BJ (cell line): ENCODE measurements around the gene HS6ST3. TPM values are rescaled to one million over a fixed set of nuclear protein-coding genes. Genes with fewer than 3 reads are reported as not detected.
"Not testable (repeated sequence)": the region's sequence is repeated elsewhere in the genome, so short reads cannot be mapped to it uniquely, and the experiment has no call there.

Source experiments
- CTCF ChIA-PET: fragments of 350-600 bp; formaldehyde crosslinking; extraction: SDS; loops from one replicate; lab custom pipeline; 2021; ENCODE audit warnings: antibody characterized with exemption, inconsistent platforms; lab: Yijun Ruan, JAX
- POLR2A ChIA-PET: fragments of 300-600 bp; sonication (Branson Sonifier 250); formaldehyde crosslinking; extraction: SDS; loops from one replicate; lab custom pipeline; 2021; ENCODE audit warnings: antibody characterized with exemption; lab: Charles Lee
- DNase-seq: peaks from one replicate; pipeline ENCODE4 v3.0.0-alpha.2; 2011; ENCODE audit warnings: low read depth
- H3K27me3 ChIP-seq: 2 replicates; pipeline ENCODE4 v1.6.0; 2011; ENCODE audit warnings: low read length; ENCODE audit not compliant: control insufficient read depth, insufficient read depth
- H3K36me3 ChIP-seq: 2 replicates; pipeline ENCODE4 v1.5.1; 2011; ENCODE audit warnings: low read length; ENCODE audit not compliant: control insufficient read depth, insufficient read depth
- H3K4me3 ChIP-seq: 2 replicates; pipeline ENCODE4 v1.5.1; 2011; ENCODE audit warnings: low read depth, mild to moderate bottlenecking, control low read depth, low read length
- polyA plus RNA-seq: library from polyadenylated mRNA; depleted of rRNA; stranded (reverse); fragments of >200 nt; gene quantifications from 2 replicates; pipeline ENCODE4 v1.2.3, GENCODE V29; 2011
- TF ChIP-seq, protein P1 (sequence below): IDR thresholded peaks from 2 replicates; pipeline ENCODE4 v1.5.1; 2011; ENCODE audit warnings: low read depth, mild to moderate bottlenecking, control low read depth, inconsistent platforms, low read length, moderate library complexity; ENCODE audit not compliant: insufficient read depth

The HS6ST3 gene
- polyA plus RNA-seq, 1 experiment = not detected

DNA sequence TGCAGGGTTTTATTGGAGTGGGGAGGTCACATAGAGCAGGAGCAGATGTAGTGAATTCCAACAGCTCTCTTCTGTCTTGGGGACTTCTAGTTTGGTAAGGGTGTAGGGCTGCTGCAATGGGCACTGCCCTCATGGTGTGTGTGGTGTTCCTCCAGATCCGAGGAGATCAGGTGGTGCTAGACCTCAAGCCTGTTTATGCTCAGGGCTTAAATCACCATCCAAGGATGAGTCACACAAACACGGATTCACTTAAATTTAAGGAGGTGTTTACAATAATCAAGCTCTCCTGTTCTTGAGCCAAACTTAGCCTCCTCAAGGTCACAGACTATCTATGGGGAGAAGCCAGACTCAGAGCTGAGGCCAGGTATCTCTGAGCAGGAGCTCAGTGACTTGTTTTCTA lies 23.0 kb downstream of the HS6ST3 start:
- POLR2A ChIA-PET = no interaction called here
- DNase-seq = no peak
- no peak overlapping the region for H3K4me3 ChIP-seq
- CTCF ChIA-PET = no interaction called here
- H3K27me3 ChIP-seq = no peaks in the 10 kb centered on the region
- TF ChIP-seq, protein P1, sequence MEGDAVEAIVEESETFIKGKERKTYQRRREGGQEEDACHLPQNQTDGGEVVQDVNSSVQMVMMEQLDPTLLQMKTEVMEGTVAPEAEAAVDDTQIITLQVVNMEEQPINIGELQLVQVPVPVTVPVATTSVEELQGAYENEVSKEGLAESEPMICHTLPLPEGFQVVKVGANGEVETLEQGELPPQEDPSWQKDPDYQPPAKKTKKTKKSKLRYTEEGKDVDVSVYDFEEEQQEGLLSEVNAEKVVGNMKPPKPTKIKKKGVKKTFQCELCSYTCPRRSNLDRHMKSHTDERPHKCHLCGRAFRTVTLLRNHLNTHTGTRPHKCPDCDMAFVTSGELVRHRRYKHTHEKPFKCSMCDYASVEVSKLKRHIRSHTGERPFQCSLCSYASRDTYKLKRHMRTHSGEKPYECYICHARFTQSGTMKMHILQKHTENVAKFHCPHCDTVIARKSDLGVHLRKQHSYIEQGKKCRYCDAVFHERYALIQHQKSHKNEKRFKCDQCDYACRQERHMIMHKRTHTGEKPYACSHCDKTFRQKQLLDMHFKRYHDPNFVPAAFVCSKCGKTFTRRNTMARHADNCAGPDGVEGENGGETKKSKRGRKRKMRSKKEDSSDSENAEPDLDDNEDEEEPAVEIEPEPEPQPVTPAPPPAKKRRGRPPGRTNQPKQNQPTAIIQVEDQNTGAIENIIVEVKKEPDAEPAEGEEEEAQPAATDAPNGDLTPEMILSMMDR = no peak
- no peaks in the 10 kb centered on the region for H3K36me3 ChIP-seq

GRCh38 chr13:96115368-96115767 lies 25.5 kb downstream of the HS6ST3 start:
- H3K27me3 ChIP-seq, DNase-seq, POLR2A ChIA-PET, H3K36me3 ChIP-seq, H3K4me3 ChIP-seq, CTCF ChIA-PET: not testable (repeated sequence)

DNA sequence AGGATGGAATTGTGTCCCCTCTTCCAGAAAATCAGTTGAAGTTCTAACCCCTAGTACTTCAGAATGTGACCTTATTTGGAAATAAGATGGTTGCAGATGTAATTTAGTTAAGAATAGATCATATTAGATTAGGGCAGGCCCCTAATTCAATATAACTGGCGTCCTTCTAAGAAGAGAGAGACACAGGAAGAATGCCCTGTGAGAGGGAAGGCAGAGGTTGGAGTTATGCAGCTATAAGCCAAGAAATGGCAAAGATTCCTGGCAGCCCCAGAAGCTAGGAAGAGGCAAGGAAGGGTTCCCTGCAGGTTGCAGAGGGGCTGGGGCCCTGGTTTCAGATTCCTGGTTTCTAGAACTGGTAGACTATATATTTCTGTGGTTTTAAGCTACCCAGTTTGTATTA lies 30.0 kb downstream of the HS6ST3 start:
- POLR2A ChIA-PET = no interaction called here
- H3K27me3 ChIP-seq = no peaks in the 10 kb centered on the region
- TF ChIP-seq, protein P1 = no peak
- DNase-seq = no peak
- CTCF ChIA-PET = no interaction called here
- no peaks in the 10 kb centered on the region for H3K36me3 ChIP-seq
- no peak overlapping the region for H3K4me3 ChIP-seq

- Histone ChIP-seq H3K36me3 (no peaks in the 10 kb centered on the region), H3K4me3 (no peak overlapping the region), H3K27me3 (no peaks in the 10 kb centered on the region)
- TF ChIP-seq, protein P1 = no peak
- ChIA-PET POLR2A (no interaction called here), CTCF (no interaction called here)
- no peak for DNase-seq
Measured at GRCh38 chr13:96130818-96131340, 41.0 kb downstream of the HS6ST3 start.

DNA sequence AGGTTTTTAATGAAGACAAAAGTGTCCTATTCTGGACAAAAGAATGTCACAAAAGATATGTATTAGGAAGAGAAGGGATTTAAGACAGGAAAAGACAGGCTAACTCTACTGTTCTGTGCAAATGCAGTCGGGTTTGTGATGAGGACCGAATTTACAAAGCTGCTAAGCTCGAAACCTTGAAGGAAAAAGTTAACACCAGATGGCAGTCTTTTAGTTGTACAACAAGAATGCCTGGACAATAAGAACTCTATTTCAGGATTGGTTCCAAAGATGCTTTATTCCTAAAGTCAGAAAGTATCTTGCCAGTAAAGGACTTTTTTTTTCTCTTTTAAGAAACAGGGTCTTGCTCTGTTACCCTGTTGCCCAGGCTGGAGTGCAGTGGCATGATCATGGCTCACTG lies 51.1 kb downstream of the HS6ST3 start:
- Histone ChIP-seq H3K27me3 (no peaks in the 10 kb centered on the region), H3K4me3 (no peak overlapping the region), H3K36me3 (no peaks in the 10 kb centered on the region)
- CTCF ChIA-PET = interaction anchor here (0.6 to 1.7 kb wide), 5 partner anchors 9 to 1013 kb away, joined by 3 to 7 read pairs (median 6); no protein-coding TSS in a partner anchor
- no peak for DNase-seq
- POLR2A ChIA-PET = no interaction called here
- TF ChIP-seq, protein P1 = no peak

DNA sequence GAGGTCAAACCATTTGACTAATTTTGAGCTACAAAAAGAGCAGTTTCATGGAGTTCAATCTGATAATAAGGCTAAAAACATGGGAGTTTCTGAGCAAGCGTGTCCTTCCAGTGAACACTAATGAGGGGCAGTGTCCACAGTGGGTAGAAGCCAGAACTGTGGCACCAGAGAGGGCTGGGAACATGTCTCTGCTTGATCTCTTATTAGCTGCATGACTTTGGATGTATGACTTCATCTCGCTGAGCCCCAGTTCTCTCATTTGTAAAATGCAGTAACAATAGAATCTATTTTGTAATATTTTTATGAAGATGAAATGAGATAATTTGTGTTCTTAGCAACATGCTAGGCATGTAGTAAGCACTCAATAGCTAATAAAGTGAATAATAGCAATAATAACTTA lies 69.8 kb downstream of the HS6ST3 start:
- DNase-seq = no peak
- TF ChIP-seq, protein P1 = no peak
- CTCF ChIA-PET = interaction anchor here (0.8 kb wide), 1 partner anchor 19 kb away, joined by 6 read pairs; no protein-coding TSS in a partner anchor
- no peak overlapping the region for H3K4me3 ChIP-seq
- POLR2A ChIA-PET = no interaction called here
- no peaks in the 10 kb centered on the region for H3K27me3 ChIP-seq
- H3K36me3 ChIP-seq = no peaks in the 10 kb centered on the region
